ENCODE measurements around the gene ASPRV1.
A peak's percentile ranks its signal among the peaks of the same experiment; 100 is the strongest.

The ASPRV1 gene

GRCh38 chr2:69937968-69938367 is 23.5 kb downstream of the ASPRV1 start:
- no peak for DNase-seq

- DNase-seq: no peak
Observed at GRCh38 chr2:69936906-69937305, 24.5 kb downstream of the ASPRV1 start.

- DNase-seq: no peak
Observed at GRCh38 chr2:69935011-69935410, 26.4 kb downstream of the ASPRV1 start.

GRCh38 chr2:69934614-69934908 is 26.9 kb downstream of the ASPRV1 start:
- no peak for DNase-seq

- DNase-seq: no peak
Observed at GRCh38 chr2:69933839-69934613, 27.4 kb downstream of the ASPRV1 start.

- no peak for DNase-seq
Observed at GRCh38 chr2:69933254-69933828, 28.1 kb downstream of the ASPRV1 start.

GRCh38 chr2:69932596-69932922 is 28.9 kb downstream of the ASPRV1 start:
- DNase-seq: no peak

- DNase-seq: no peak
Observed at GRCh38 chr2:69931832-69932595, 29.4 kb downstream of the ASPRV1 start.

- DNase-seq: no peak
Observed at GRCh38 chr2:69926849-69927515, 34.4 kb downstream of the ASPRV1 start.

- DNase-seq: no peak
Observed at GRCh38 chr2:69923116-69923515, 38.3 kb downstream of the ASPRV1 start.

GRCh38 chr2:69918401-69918800 is 43.0 kb downstream of the ASPRV1 start:
- no peak for DNase-seq

GRCh38 chr2:69917852-69918251 is 43.6 kb downstream of the ASPRV1 start:
- no peak for DNase-seq

- no peak for DNase-seq
Observed at GRCh38 chr2:69916106-69916505, 45.3 kb downstream of the ASPRV1 start.

- DNase-seq: peak; percentile 98
Observed at GRCh38 chr2:69914950-69915945, 46.2 kb downstream of the ASPRV1 start, which contains the start of gene MXD1. MXD1 (plus strand) TSS chr2:69915109; CDS start chr2:69915331, 222 bp downstream.

GRCh38 chr2:69914164-69914949 is 47.1 kb downstream of the ASPRV1 start:
- no peak for DNase-seq

GRCh38 chr2:69911985-69912563 is 49.4 kb downstream of the ASPRV1 start:
- no peak for DNase-seq
